GM23338 (cell line): ENCODE data around the gene RIMS4. TPM values are rescaled to one million over a fixed set of nuclear protein-coding genes. Genes with fewer than 3 reads are reported as not detected.

Source experiments
- ATAC-seq: fragments of 200-7000 bp; cut with Tn5 transposase; 3 replicates; pipeline ENCODE4 v1.9.1; 2020
- DNase-seq: peaks from one replicate; pipeline ENCODE4 v3.0.0-alpha.2; 2015; ENCODE audit warnings: low spot score
- H2AFZ ChIP-seq: fragments of 200-600 bp; sonication (generic); 2 replicates; pipeline ENCODE4 v1.8.0; 2016; ENCODE audit warnings: antibody characterized with exemption, mild to moderate bottlenecking, moderate library complexity
- H3F3A ChIP-seq: fragments of 200-600 bp; sonication (generic); replicated peaks from 2 replicates; pipeline ENCODE4 v1.8.0; 2017; ENCODE audit warnings: antibody characterized with exemption, mixed run types, low read depth
- H3K27ac ChIP-seq: fragments of 200-600 bp; sonication (generic); 2 replicates; pipeline ENCODE4 v1.6.1; 2016; ENCODE audit warnings: low read depth
- H3K27me3 ChIP-seq: fragments of 200-600 bp; sonication (generic); 2 replicates; pipeline ENCODE4 v1.8.0; 2016; ENCODE audit warnings: mild to moderate bottlenecking, mixed run types, moderate library complexity; ENCODE audit not compliant: insufficient read depth
- H3K36me3 ChIP-seq: fragments of 200-600 bp; sonication (generic); 2 replicates; pipeline ENCODE4 v1.8.0; 2016; ENCODE audit warnings: mild to moderate bottlenecking; ENCODE audit not compliant: insufficient read depth
- H3K4me1 ChIP-seq: fragments of 200-600 bp; sonication (generic); 2 replicates; pipeline ENCODE4 v1.8.0; 2016; ENCODE audit warnings: mild to moderate bottlenecking, moderate library complexity; ENCODE audit not compliant: insufficient read depth
- H3K4me2 ChIP-seq: fragments of 200-600 bp; sonication (generic); 2 replicates; pipeline ENCODE4 v1.7.1; 2017; ENCODE audit warnings: mixed run types
- H3K4me3 ChIP-seq: fragments of 200-600 bp; sonication (generic); 2 replicates; pipeline ENCODE4 v1.6.1; 2016; ENCODE audit warnings: mixed run types
- H3K79me2 ChIP-seq: fragments of 200-600 bp; sonication (generic); replicated peaks from 2 replicates; pipeline ENCODE4 v1.8.0; 2017; ENCODE audit warnings: mild to moderate bottlenecking; ENCODE audit not compliant: insufficient read depth
- H3K9me2 ChIP-seq: fragments of 200-600 bp; sonication (generic); 2 replicates; pipeline ENCODE4 v1.8.0; 2017; ENCODE audit not compliant: insufficient read depth
- H4K20me1 ChIP-seq: fragments of 200-600 bp; sonication (generic); replicated peaks from 2 replicates; pipeline ENCODE4 v1.8.0; 2017; ENCODE audit warnings: mild to moderate bottlenecking; ENCODE audit not compliant: insufficient read depth
- H3K27ac Mint-ChIP-seq: 2 replicates; pipeline ENCODE4 v1.8.0; 2020; ENCODE audit warnings: inconsistent platforms, mild to moderate bottlenecking, moderate library complexity, mixed read lengths
- H3K27me3 Mint-ChIP-seq: 3 replicates; pipeline ENCODE4 v1.8.0; 2022; ENCODE audit warnings: low read depth, mild to moderate bottlenecking, moderate library complexity, mixed read lengths, inconsistent platforms; ENCODE audit not compliant: insufficient read depth, poor library complexity
- H3K36me3 Mint-ChIP-seq: 3 replicates; pipeline ENCODE4 v1.8.0; 2021; ENCODE audit warnings: low read depth, mild to moderate bottlenecking, inconsistent platforms, moderate library complexity, mixed read lengths
- H3K4me1 Mint-ChIP-seq: 3 replicates; pipeline ENCODE4 v1.8.0; 2020; ENCODE audit warnings: mild to moderate bottlenecking, inconsistent platforms, mixed read lengths
- H3K4me3 Mint-ChIP-seq: 3 replicates; pipeline ENCODE4 v1.8.0; 2021; ENCODE audit warnings: moderate library complexity, mild to moderate bottlenecking, inconsistent platforms, mixed read lengths
- H3K9me3 Mint-ChIP-seq: 3 replicates; pipeline ENCODE4 v1.8.0; 2020; ENCODE audit warnings: moderate library complexity, mild to moderate bottlenecking, inconsistent platforms, mixed read lengths
- EZH2 ChIP-seq: fragments of 200-600 bp; sonication (generic); IDR thresholded peaks from one replicate; pipeline ENCODE4 v1.8.0; 2017; ENCODE audit warnings: antibody characterized with exemption, mild to moderate bottlenecking, low read depth; ENCODE audit not compliant: unreplicated experiment
- EZH2phosphoT487 ChIP-seq: fragments of 200-600 bp; sonication (generic); IDR thresholded peaks from one replicate; pipeline ENCODE4 v1.8.1; 2018; ENCODE audit warnings: antibody characterized with exemption; ENCODE audit not compliant: unreplicated experiment
- JUNB ChIP-seq: IDR thresholded peaks from one replicate; pipeline ENCODE4 v1.6.1; 2016; ENCODE audit warnings: antibody characterized with exemption; ENCODE audit not compliant: unreplicated experiment
- NANOG ChIP-seq: IDR thresholded peaks from 2 replicates; pipeline ENCODE4 v1.6.1; 2016; ENCODE audit warnings: antibody characterized with exemption, borderline replicate concordance
- POLR2AphosphoS5 ChIP-seq: IDR thresholded peaks from 2 replicates; pipeline ENCODE4 v1.6.1; 2016; ENCODE audit warnings: antibody characterized with exemption, low read depth
- REST ChIP-seq: IDR thresholded peaks from one replicate; pipeline ENCODE4 v1.6.1; 2018; ENCODE audit warnings: antibody characterized with exemption; ENCODE audit not compliant: unreplicated experiment
- STAT1 ChIP-seq: IDR thresholded peaks from one replicate; pipeline ENCODE4 v1.6.1; 2016; ENCODE audit warnings: antibody characterized with exemption; ENCODE audit not compliant: unreplicated experiment
- ZNF331 ChIP-seq: fragments of 250-450 bp; sonication (Bioruptor Pico); IDR thresholded peaks from 2 replicates; pipeline ENCODE4 v1.5.0; 2020; ENCODE audit warnings: low read depth, mild to moderate bottlenecking, moderate library complexity
- polyA plus RNA-seq: library from polyadenylated mRNA; unstranded; fragments of >200 nt; fragmentation: Nextera tagmentation; extraction: Ambion mirVana; gene quantifications from 2 replicates; pipeline ENCODE4 v1.2.1, GENCODE V29; 2016
- total RNA-seq: library from RNA; depleted of rRNA; stranded (reverse); fragments of >200 nt; shearing (Covaris generic); gene quantifications from 2 replicates; pipeline ENCODE4 v1.2.3, GENCODE V29; 2014
- TF ChIP-seq, protein P1 (sequence below), 2 experiments: fragments of 200-600 bp in 1 of 2; sonication (generic) in 1 of 2; conservative IDR thresholded peaks; 2 replicates each; pipeline versions ENCODE4 v1.5.1 to v1.6.1; 2016 to 2017; ENCODE audit warnings: antibody characterized with exemption in 2 of 2, low read depth in 2 of 2, mild to moderate bottlenecking in 2 of 2, moderate library complexity in 1 of 2
- TF ChIP-seq, protein P2 (sequence below): IDR thresholded peaks from 2 replicates; pipeline ENCODE4 v1.6.1; 2016; ENCODE audit warnings: antibody characterized with exemption

The RIMS4 gene
- total and polyA plus RNA-seq, 2 experiments from 2014 or later: 3.5 to 39.7 TPM

GRCh38 chr20:44768256-44768655, 42.1 kb downstream of the RIMS4 start:
- Mint-ChIP-seq H3K36me3 (peaks cover 3% of the 10 kb centered on the region; the same call in 1 of the 3 replicates), H3K4me1 (peaks cover 4% of the 10 kb centered on the region; the same call in 2 of the 3 replicates), H3K27ac (no peak overlapping the region), H3K9me3 (no peaks in the 10 kb centered on the region), H3K27me3 (no peaks in the 10 kb centered on the region), H3K4me3 (no peak overlapping the region)
- TF ChIP-seq EZH2 (no peak), REST (no peak), JUNB (no peak), STAT1 (no peak), POLR2AphosphoS5 (no peak), NANOG (no peak)
- TF ChIP-seq, protein P1, sequence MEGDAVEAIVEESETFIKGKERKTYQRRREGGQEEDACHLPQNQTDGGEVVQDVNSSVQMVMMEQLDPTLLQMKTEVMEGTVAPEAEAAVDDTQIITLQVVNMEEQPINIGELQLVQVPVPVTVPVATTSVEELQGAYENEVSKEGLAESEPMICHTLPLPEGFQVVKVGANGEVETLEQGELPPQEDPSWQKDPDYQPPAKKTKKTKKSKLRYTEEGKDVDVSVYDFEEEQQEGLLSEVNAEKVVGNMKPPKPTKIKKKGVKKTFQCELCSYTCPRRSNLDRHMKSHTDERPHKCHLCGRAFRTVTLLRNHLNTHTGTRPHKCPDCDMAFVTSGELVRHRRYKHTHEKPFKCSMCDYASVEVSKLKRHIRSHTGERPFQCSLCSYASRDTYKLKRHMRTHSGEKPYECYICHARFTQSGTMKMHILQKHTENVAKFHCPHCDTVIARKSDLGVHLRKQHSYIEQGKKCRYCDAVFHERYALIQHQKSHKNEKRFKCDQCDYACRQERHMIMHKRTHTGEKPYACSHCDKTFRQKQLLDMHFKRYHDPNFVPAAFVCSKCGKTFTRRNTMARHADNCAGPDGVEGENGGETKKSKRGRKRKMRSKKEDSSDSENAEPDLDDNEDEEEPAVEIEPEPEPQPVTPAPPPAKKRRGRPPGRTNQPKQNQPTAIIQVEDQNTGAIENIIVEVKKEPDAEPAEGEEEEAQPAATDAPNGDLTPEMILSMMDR (conservative IDR thresholded peaks at IDR 0.05; ENCODE audit: low read depth in 2 of 2): no peak
- no peak for ATAC-seq
- no peak for DNase-seq
- Histone ChIP-seq H3K4me3 (no peak overlapping the region), H3F3A (no peaks in the 10 kb centered on the region), H3K9me2 (no peaks in the 10 kb centered on the region), H4K20me1 (no peaks in the 10 kb centered on the region; the same call in 1 of the 2 replicates), H3K4me2 (no peak overlapping the region), H3K27me3 (no peaks in the 10 kb centered on the region), H3K4me1 (no peaks in the 10 kb centered on the region), H3K36me3 (no peaks in the 10 kb centered on the region), H2AFZ (no peak overlapping the region), H3K79me2 (no peaks in the 10 kb centered on the region), H3K27ac (no peak overlapping the region)

GRCh38 chr20:44765701-44766347, 44.5 kb downstream of the RIMS4 start:
- H4K20me1 ChIP-seq: no peaks in the 10 kb centered on the region
- peaks cover 4% of the 10 kb centered on the region; the same call in 2 of the 3 replicates for H3K4me1 Mint-ChIP-seq
- H3K27me3 Mint-ChIP-seq: no peaks in the 10 kb centered on the region
- no peaks in the 10 kb centered on the region for H3K27me3 ChIP-seq
- no peak overlapping the region for H3K27ac ChIP-seq
- ATAC-seq: no peak
- no peaks in the 10 kb centered on the region for H3F3A ChIP-seq
- no peak for DNase-seq
- no peaks in the 10 kb centered on the region for H3K9me2 ChIP-seq
- H3K4me3 ChIP-seq: no peak overlapping the region
- H3K4me3 Mint-ChIP-seq: no peak overlapping the region; the same call in 2 of the 3 replicates
- H3K79me2 ChIP-seq: no peaks in the 10 kb centered on the region
- H2AFZ ChIP-seq: no peak overlapping the region
- no peaks in the 10 kb centered on the region for H3K4me1 ChIP-seq
- H3K27ac Mint-ChIP-seq: no peak overlapping the region
- H3K4me2 ChIP-seq: no peak overlapping the region
- peaks cover 3% of the 10 kb centered on the region; the same call in 1 of the 3 replicates for H3K36me3 Mint-ChIP-seq
- H3K36me3 ChIP-seq: no peaks in the 10 kb centered on the region
- no peaks in the 10 kb centered on the region for H3K9me3 Mint-ChIP-seq
- TF ChIP-seq ZNF331 (CRISPR knock-in tag) (no peak), NANOG (no peak), EZH2phosphoT487 (no peak)
- TF ChIP-seq, protein P2, sequence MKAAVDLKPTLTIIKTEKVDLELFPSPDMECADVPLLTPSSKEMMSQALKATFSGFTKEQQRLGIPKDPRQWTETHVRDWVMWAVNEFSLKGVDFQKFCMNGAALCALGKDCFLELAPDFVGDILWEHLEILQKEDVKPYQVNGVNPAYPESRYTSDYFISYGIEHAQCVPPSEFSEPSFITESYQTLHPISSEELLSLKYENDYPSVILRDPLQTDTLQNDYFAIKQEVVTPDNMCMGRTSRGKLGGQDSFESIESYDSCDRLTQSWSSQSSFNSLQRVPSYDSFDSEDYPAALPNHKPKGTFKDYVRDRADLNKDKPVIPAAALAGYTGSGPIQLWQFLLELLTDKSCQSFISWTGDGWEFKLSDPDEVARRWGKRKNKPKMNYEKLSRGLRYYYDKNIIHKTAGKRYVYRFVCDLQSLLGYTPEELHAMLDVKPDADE: no peak
- TF ChIP-seq, protein P1 (conservative IDR thresholded peaks at IDR 0.05; ENCODE audit: low read depth in 2 of 2): no peak
